Activated CD4-positive, alpha-beta T cell treated with anti-CD3 and anti-CD28 coated beads for 1 hour (primary cell): ENCODE measurements around the gene TJAP1.
A peak's percentile ranks its signal among the peaks of the same experiment; 100 is the strongest.
"Not testable (repeated sequence)": the region's sequence is repeated elsewhere in the genome, so short reads cannot be mapped to it uniquely, and the experiment has no call there.

Experiments used
- DNase-seq: peaks from one replicate; pipeline ENCODE4 v3.0.0-alpha.2; 2020

Gene TJAP1

DNA sequence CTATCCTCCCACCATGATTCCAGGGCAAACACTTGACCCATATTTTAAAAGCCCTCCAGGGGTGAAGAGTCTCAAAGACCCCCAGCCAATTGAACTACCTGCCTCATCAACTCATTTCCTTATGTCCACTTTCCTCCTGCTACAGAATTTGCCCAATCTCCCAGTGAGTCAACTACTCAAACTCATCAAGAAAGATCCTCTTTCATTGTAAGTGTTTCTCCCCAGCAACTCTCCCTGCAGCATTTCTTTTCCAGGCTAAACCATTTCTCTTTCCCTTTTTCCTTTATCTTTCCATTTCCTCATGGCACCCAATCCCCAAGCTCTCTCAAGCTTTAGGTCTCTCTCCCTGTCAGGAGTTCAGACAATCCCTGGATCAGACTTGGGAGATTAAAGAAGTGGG lies 23.5 kb upstream of the TJAP1 start:
- no peak for DNase-seq

- peak; percentile 48 for DNase-seq
These were observed 23.1 kb upstream of the TJAP1 start for GRCh38 chr6:43454290-43454695.

DNA sequence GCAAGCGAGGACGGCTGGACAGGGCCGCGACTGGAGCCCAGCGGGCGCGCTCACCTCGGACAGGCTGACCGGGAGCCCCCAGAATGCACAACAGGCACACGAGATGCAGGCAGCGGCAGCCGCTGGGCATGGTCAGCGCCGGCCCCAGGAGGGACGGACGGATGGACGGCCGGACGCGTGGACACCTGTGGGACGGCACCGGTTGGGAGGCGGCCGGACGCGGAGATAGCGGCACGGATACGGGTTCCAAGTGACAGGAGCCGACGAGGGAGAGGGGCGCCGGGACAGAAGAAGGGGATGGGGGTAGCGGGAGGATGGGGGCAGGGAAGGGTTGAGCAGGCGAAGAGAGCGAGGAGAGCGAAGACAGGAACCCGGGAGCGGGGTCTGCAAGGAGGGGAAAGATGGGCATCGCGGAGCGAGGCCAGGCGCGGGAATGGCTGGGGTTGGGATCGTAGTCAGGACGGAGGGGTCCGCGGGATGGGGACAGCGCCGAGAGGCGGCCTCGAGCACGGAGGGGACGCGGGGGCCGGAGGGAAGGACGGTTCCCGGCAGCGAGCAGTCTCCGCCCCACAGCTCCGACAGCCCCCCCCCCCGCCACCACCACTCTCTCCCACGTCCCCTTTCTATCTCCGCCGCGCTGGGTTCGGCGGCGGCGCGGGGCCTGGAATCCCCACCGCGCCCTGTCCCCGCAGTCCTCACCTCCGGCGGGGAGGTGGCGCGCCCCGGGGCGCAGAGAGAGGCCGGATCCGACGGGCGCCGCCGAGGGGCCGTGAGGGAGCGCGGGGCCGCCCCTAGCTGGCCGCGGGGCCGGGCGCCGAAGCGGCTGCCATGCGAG lies 22.5 kb upstream of the TJAP1 start:
- peak; percentile 18 for DNase-seq

- peak; percentile 46 for DNase-seq
These were observed 21.6 kb upstream of the TJAP1 start, which contains the start of gene DLK2 for GRCh38 chr6:43455531-43456428. Gene DLK2 (minus strand): TSS chr6:43455548. CDS start chr6:43454825, 723 bp downstream.

- no peak for DNase-seq
These were observed 19.7 kb upstream of the TJAP1 start for GRCh38 chr6:43457643-43458042.

DNA sequence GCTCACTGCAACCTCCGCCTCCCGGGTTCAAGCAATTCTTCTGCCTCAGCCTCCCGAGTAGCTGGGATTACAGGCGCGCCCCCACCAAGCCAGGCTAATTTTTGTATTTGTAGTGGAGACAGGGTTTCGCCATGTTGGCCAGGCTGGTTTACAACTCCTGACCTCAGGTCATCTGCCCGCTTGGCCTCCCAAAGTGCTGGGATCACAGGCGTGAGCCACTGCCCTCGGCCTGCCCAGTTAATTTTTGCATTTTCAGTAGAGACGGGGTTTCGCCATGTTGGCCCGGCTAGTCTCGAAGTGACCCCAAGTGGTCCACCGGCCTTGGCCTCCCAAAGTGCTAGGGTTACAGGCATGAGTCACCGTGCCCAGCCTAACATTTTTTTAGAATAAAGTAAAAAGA lies 19.2 kb upstream of the TJAP1 start:
- not testable (repeated sequence) for DNase-seq

DNA sequence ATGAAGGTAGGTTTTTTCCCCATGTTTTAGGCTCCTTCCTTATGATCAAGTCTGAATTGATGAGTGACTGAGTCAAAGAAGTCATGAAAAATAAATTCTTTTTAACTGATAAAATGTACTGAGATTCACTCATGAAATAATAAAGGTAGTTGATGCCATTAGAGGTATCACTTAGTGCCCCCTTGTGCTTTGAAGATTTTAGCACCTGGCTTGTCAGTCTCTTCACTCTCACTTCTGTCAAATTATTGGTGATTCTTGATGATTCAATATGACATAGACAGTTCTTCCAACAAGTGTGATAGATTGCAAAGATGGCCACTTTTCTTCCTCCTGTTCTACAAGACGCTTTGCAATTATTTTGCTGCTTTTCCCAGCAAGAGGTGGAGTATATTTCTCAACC lies 17.8 kb upstream of the TJAP1 start:
- no peak for DNase-seq

GRCh38 chr6:43460032-43460431 lies 17.3 kb upstream of the TJAP1 start:
- DNase-seq: no peak

DNA sequence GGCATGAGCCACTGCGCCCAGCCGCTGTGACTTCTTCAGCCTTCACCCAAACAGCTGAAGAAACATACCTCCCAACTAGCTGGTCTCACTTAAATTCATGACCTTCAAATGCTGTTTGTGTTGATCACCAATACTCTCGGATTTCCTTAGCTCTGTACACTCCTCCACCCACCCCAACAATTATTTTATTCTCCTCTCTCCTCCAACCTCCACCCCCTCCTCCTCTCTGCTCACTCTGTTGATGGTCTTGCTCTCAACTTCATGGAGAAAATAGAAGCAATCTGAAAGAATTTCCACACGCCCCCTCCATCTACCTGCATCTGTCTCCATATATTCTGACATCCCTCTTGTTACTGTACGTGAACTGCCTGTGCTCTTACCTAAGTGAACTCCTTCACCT lies 15.4 kb upstream of the TJAP1 start:
- no peak for DNase-seq

- no peak for DNase-seq
These were observed 13.0 kb upstream of the TJAP1 start for GRCh38 chr6:43464337-43464736.

- DNase-seq: no peak
These were observed 11.4 kb upstream of the TJAP1 start for GRCh38 chr6:43465948-43466347.

DNA sequence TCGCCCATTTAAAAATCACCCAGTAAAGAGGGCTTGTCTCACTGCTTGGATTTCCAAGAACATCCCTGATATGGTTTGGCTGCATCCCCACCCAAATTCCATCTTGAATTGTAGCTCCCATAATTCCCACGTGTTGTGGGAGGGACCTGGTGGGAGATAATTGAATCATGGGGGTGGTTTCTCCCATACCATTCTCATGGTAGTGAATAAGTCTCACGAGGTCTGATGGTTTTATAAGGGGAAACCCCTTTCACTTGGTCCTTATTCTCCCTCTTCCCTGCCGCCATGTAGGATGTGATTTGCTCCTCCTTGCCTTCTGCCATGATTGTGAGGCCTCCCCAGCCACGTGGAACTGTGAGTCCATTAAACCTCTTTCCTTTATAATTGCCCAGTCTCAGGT lies 10.1 kb upstream of the TJAP1 start:
- not testable (repeated sequence) for DNase-seq

GRCh38 chr6:43467752-43468151 lies 9.6 kb upstream of the TJAP1 start:
- no peak for DNase-seq

GRCh38 chr6:43468240-43468639 lies 9.1 kb upstream of the TJAP1 start:
- DNase-seq: no peak

DNA sequence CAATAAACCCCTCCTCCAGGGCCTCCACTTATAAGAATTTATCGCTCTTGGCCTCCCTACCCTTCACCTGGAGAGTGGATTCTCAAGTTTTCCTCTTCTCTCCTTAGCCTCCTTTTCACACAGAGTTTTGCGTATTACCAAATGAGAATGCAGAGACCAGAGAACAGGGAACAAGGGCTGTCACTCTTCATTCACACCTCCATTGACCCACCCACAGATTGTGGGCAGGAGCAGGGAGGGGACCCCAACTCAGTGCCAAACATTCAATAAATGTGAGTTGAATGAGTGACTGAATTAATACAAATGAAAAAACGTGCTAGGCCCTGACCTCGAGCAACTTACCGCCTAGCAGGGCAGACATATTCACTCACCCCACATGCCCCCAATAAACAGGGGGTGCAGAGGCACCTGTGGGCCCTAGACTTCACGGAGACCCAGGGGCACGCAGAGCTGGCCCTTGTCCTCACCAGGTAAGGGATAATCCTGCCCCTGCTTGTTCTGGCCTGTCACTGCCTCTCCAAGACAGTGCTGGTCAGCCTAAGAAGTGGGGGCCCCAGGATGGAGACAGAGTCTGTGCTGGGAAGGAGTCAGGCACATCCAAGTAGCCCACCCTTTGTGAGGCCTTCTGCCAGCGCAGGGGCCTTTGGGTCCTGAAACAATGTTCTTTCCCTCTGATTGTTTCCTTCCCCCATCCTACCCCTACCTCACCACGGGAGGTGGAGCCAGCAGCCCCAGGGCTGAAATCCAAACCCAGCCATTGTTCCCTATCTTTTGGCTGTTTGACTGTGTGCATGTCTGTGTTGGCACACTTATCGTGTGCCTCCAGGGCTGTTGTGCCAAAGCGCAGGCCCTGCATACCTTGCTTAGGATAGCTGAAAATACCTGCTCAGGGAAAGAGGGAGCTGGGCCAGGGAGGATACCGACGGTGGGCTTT lies 8.4 kb upstream of the TJAP1 start:
- no peak for DNase-seq

GRCh38 chr6:43469947-43470346 lies 7.4 kb upstream of the TJAP1 start:
- no peak for DNase-seq

- no peak for DNase-seq
These were observed 6.0 kb upstream of the TJAP1 start for GRCh38 chr6:43471399-43471798.

GRCh38 chr6:43472515-43472914 lies 4.9 kb upstream of the TJAP1 start:
- DNase-seq: no peak

DNA sequence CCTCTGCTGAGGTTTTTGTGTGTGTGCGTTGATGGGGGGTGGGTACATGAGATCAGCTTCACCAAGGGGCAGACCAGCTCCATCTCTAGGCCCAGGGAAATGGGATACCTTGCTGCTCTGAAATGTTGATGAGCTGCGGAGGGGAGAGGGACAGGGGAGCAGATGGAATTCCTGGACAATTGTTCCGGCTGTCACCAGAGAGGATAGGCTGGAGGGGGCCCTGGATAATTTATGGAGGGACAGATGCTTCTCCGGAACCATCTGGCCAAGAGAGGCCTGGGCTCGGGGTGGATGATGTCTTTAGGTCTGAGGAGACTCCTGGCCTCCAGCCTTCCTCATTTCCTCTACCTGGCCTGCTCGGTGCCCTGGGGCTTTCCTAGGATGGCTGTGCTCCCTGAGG lies 1.9 kb upstream of the TJAP1 start:
- no peak for DNase-seq

DNA sequence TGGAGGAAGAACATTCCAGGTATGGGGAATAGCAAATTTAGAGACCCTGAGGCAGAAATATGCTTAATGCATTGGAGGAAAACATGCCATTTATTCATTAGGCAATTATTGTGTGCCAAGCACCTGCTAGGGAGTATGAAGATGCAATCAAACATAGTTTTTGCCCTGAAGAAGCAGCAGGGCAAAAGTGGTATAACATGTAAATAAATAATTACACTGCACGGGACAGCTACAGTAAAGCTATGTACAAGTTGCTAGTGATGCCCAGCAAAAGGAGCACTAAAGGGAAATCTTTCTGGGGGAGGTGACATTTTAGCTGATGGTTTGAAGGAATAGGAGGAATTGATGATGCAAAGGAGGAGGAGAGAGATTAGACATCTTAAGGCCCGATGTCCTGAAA lies 624 bp upstream of the TJAP1 start:
- no peak for DNase-seq

DNA sequence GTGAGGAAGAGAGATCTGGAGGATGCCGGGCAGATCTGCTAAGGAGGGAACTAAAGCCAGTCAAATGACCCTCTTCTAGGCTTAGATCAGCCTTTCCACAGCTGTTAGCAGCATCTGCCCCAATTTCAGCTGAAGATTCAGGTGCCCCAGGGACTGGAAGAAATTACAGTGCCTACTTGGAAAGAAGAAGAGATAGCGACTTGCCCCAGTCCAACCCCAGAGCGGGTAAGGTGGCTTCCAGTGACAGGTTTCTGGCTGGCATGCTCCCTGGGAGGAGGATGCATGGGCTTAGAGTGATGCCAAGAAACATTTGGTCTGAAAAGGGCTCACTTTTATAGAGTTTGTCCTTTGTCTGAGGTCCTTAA lies 620 bp downstream of the TJAP1 start:
- no peak for DNase-seq

DNA sequence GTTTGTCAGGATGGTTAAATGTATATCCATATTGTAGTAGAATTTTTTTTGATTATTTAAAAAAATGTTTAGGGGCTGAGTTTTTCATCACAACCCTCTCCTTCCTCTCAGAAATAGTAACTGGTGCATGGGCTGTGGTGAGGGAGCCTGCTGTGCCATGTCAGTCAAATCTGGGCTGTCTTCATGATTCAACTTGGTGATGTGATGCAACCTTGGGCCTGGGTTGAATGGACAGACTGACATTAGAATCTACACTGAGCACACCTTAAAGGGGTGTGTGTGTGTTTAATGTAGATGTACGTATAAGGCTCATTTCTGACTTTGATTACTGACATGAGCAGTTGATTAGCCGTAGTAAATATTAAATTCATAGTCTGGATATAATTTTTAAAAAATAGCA lies 3.7 kb downstream of the TJAP1 start:
- DNase-seq: no peak
